ENCODE data around the gene FGF8. TPM values are rescaled to one million over a fixed set of nuclear protein-coding genes. Genes with fewer than 3 reads are reported as not detected.
A peak's percentile ranks its signal among the peaks of the same experiment; 100 is the strongest.

FGF8 gene
- total RNA-seq, 1 donor = not detected

DNA sequence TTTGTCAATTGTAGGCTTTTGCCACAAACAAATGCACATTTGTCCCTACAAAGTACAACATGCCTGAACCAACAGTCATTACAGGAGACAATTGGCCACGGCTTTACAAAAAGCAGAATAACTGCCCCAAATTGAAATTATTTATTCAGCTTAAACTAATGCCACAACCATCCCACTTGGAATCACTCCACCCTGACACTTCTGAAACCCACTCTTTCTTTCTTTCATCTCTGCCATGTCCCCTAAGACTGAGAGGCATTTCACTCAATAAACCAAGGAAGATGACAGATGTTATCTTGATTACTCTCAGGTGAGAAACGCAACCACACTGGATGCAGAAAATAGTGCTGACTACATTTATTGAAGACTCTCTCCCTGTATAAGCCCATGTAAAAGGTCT, 9.9 kb upstream of the FGF8 start:
- Histone ChIP-seq H3K9me3 (ENCODE audit: low read depth, low read length) (no peaks in the 10 kb centered on the region), H3K27ac (ENCODE audit: low read depth, low read length) (no peak overlapping the region), H3K36me3 (ENCODE audit: insufficient read depth, low read length) (peaks cover 60% of the 10 kb centered on the region), H3K4me2 (ENCODE audit: insufficient read depth, low read length) (no peak overlapping the region), H4K20me1 (ENCODE audit: insufficient read depth, low read length) (peaks cover 11% of the 10 kb centered on the region), H3K4me3 (ENCODE audit: insufficient read depth, low read length) (no peak overlapping the region), H2AFZ (ENCODE audit: low read length) (no peak overlapping the region), H3K4me1 (ENCODE audit: insufficient read depth, low read length) (peaks cover 21% of the 10 kb centered on the region), H3K79me2 (ENCODE audit: insufficient read depth, low read length) (peaks cover 25% of the 10 kb centered on the region), H3K27me3 (ENCODE audit: insufficient read depth, low read length) (no peaks in the 10 kb centered on the region)
- DNase-seq (ENCODE audit: insufficient read length, low spot score, missing footprints) = no peak
- no peak for TF ChIP-seq CTCF (IDR thresholded peaks at IDR 0.05; ENCODE audit: extremely low read depth, low read depth, low read length)

- H3K9me3 ChIP-seq (ENCODE audit: low read depth, low read length) = no peaks in the 10 kb centered on the region
- peaks cover 22% of the 10 kb centered on the region for H3K79me2 ChIP-seq (ENCODE audit: insufficient read depth, low read length)
- peak overlapping the region; percentile 21 for H3K27ac ChIP-seq (ENCODE audit: low read depth, low read length)
- no peak for TF ChIP-seq CTCF (IDR thresholded peaks at IDR 0.05; ENCODE audit: extremely low read depth, low read depth, low read length)
- H3K27me3 ChIP-seq (ENCODE audit: insufficient read depth, low read length) = no peaks in the 10 kb centered on the region
- peaks cover 27% of the 10 kb centered on the region for H3K4me1 ChIP-seq (ENCODE audit: insufficient read depth, low read length)
- H4K20me1 ChIP-seq (ENCODE audit: insufficient read depth, low read length) = peaks cover 19% of the 10 kb centered on the region
- DNase-seq (ENCODE audit: insufficient read length, low spot score, missing footprints) = peak; percentile 65
- H3K4me3 ChIP-seq (ENCODE audit: insufficient read depth, low read length) = no peak overlapping the region
- H3K36me3 ChIP-seq (ENCODE audit: insufficient read depth, low read length) = peaks cover 48% of the 10 kb centered on the region
- H3K4me2 ChIP-seq (ENCODE audit: insufficient read depth, low read length) = no peak overlapping the region
- no peak overlapping the region for H2AFZ ChIP-seq (ENCODE audit: low read length)
Observed at GRCh38 chr10:101784558-101784957, 8.6 kb upstream of the FGF8 start.

- peak overlapping the region; percentile 92 for H3K4me3 ChIP-seq (ENCODE audit: insufficient read depth, low read length)
- H3K4me1 ChIP-seq (ENCODE audit: insufficient read depth, low read length) = peaks cover 30% of the 10 kb centered on the region
- peaks cover 22% of the 10 kb centered on the region for H3K79me2 ChIP-seq (ENCODE audit: insufficient read depth, low read length)
- H3K27ac ChIP-seq (ENCODE audit: low read depth, low read length) = peak overlapping the region; percentile 78
- no peaks in the 10 kb centered on the region for H3K9me3 ChIP-seq (ENCODE audit: low read depth, low read length)
- no peak for TF ChIP-seq CTCF (IDR thresholded peaks at IDR 0.05; ENCODE audit: extremely low read depth, low read depth, low read length)
- no peaks in the 10 kb centered on the region for H3K27me3 ChIP-seq (ENCODE audit: insufficient read depth, low read length)
- H3K36me3 ChIP-seq (ENCODE audit: insufficient read depth, low read length) = peaks cover 41% of the 10 kb centered on the region
- H4K20me1 ChIP-seq (ENCODE audit: insufficient read depth, low read length) = peaks cover 20% of the 10 kb centered on the region
- peak overlapping the region; percentile 57 for H2AFZ ChIP-seq (ENCODE audit: low read length)
- peak overlapping the region; percentile 98 for H3K4me2 ChIP-seq (ENCODE audit: insufficient read depth, low read length)
- DNase-seq (ENCODE audit: insufficient read length, low spot score, missing footprints) = peak; percentile 87
Observed at GRCh38 chr10:101783736-101784118, 7.8 kb upstream of the FGF8 start.

DNA sequence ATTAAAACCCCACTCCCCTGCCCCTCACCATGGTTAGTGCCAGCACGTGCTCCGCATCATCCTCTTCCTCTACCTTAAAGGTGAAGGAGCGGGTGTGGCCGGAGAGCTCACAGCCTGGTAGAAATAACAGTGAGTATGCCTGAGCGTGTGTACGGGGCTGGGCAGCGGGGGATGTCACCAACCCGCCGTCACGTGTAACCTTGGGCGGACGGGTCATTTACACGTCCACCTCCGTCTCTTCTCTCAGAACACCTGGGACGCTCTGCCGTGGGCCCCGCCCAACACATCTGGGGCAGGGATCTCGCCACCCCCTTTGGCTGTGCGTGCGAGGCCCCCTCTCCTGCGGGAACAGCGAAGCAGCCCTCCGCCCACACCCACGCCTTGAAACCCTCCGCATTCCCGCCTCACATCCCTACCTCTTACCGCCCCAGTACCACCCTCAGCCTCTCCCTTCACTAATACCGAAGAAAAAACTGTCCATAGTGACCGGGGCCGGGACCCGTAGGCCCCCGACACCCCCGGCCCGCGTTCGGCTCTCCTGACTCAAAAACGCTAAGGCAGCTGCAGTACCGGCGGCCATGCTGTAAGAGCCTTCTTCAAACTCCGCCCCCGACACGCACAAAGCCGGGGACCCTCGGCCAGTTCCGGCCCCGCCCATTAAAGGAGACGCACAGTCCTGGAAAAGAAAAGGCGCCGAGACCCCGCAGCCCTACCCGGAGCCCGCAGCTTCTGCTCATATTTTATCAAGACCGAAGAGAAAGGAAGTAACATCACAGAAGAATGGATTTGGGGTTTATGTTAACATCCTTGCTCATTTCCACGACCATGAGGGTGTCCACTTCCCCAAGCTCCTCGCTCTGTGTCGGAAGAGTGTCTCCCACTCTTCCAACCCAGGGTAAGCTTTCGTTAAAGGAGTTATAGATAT, 7.2 kb upstream of the FGF8 start, which contains the start of gene NPM3:
NPM3 (minus strand) TSS at position 636 of the 925 bp plus-strand sequence; CDS start at position 580, 56 bp downstream.
- peak; percentile 99 for DNase-seq (ENCODE audit: insufficient read length, low spot score, missing footprints)
- no peaks in the 10 kb centered on the region for H3K9me3 ChIP-seq (ENCODE audit: low read depth, low read length)
- peak within 1 kb of the TSS; percentile 85 for H2AFZ ChIP-seq (ENCODE audit: low read length)
- no peaks in the 10 kb centered on the region for H3K27me3 ChIP-seq (ENCODE audit: insufficient read depth, low read length)
- H3K79me2 ChIP-seq (ENCODE audit: insufficient read depth, low read length) = peaks cover 22% of the 10 kb centered on the region
- H3K4me2 ChIP-seq (ENCODE audit: insufficient read depth, low read length) = peak within 1 kb of the TSS; percentile 98
- peaks cover 26% of the 10 kb centered on the region for H4K20me1 ChIP-seq (ENCODE audit: insufficient read depth, low read length)
- H3K27ac ChIP-seq (ENCODE audit: low read depth, low read length) = peak within 1 kb of the TSS; percentile 78
- H3K4me1 ChIP-seq (ENCODE audit: insufficient read depth, low read length) = peaks cover 30% of the 10 kb centered on the region
- H3K36me3 ChIP-seq (ENCODE audit: insufficient read depth, low read length) = peaks cover 40% of the 10 kb centered on the region
- H3K4me3 ChIP-seq (ENCODE audit: insufficient read depth, low read length) = peak within 1 kb of the TSS; percentile 92
- no peak for TF ChIP-seq CTCF (IDR thresholded peaks at IDR 0.05; ENCODE audit: extremely low read depth, low read depth, low read length)
